Measurements from ENCODE around the gene SATL1. TPM values are rescaled to one million over a fixed set of nuclear protein-coding genes. Genes with fewer than 3 reads are reported as not detected.

SATL1 gene
- total and polyA plus RNA-seq, 9 donors, result 0.02 to 0.10 TPM; not detected in 7

GRCh38 chrX:85114171-85114570 lies 129.4 kb downstream of the SATL1 start:
- Histone ChIP-seq H3K36me3 (no peaks in the 10 kb centered on the region), H3K27ac (no peak overlapping the region), H3K27me3 (no peaks in the 10 kb centered on the region), H3K4me3 (no peak overlapping the region), H3K4me1 (ENCODE audit: insufficient read depth) (no peaks in the 10 kb centered on the region), H3K9me3 (no peaks in the 10 kb centered on the region)
- no peak for TF ChIP-seq EP300 (IDR thresholded peaks at IDR 0.05)
- TF ChIP-seq, protein P1, sequence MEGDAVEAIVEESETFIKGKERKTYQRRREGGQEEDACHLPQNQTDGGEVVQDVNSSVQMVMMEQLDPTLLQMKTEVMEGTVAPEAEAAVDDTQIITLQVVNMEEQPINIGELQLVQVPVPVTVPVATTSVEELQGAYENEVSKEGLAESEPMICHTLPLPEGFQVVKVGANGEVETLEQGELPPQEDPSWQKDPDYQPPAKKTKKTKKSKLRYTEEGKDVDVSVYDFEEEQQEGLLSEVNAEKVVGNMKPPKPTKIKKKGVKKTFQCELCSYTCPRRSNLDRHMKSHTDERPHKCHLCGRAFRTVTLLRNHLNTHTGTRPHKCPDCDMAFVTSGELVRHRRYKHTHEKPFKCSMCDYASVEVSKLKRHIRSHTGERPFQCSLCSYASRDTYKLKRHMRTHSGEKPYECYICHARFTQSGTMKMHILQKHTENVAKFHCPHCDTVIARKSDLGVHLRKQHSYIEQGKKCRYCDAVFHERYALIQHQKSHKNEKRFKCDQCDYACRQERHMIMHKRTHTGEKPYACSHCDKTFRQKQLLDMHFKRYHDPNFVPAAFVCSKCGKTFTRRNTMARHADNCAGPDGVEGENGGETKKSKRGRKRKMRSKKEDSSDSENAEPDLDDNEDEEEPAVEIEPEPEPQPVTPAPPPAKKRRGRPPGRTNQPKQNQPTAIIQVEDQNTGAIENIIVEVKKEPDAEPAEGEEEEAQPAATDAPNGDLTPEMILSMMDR (IDR thresholded peaks at IDR 0.05), result no peak
- TF ChIP-seq POLR2A (IDR thresholded peaks at IDR 0.05), result no peak
- DNase-seq, result no peak
- intact Hi-C loops (cut with DNase I), result no loop called here
- WGBS, 3 donors, result 63 to 72% (median 70%) methylated on average over 3 of the region's 3 CpGs

- no peaks in the 10 kb centered on the region for H3K27me3 ChIP-seq
- intact Hi-C loops (cut with DNase I), result no loop called here
Measured at GRCh38 chrX:85113746-85114145, 129.8 kb downstream of the SATL1 start.

GRCh38 chrX:85112293-85112692 lies 131.3 kb downstream of the SATL1 start:
- no peak for TF ChIP-seq POLR2A (IDR thresholded peaks at IDR 0.05)
- TF ChIP-seq, protein P1 (IDR thresholded peaks at IDR 0.05), result no peak
- no peak for TF ChIP-seq EP300 (IDR thresholded peaks at IDR 0.05)
- intact Hi-C loops (cut with DNase I), result no loop called here
- Histone ChIP-seq H3K4me3 (no peak overlapping the region), H3K27ac (no peak overlapping the region), H3K9me3 (no peaks in the 10 kb centered on the region), H3K27me3 (no peaks in the 10 kb centered on the region), H3K4me1 (ENCODE audit: insufficient read depth) (no peaks in the 10 kb centered on the region), H3K36me3 (no peaks in the 10 kb centered on the region)
- no peak for DNase-seq
- 58 to 66% (median 60%) methylated on average over 9 of the region's 9 CpGs for WGBS, 3 donors

More at GRCh38 chrX:85113746-85114145, 129.8 kb downstream of the SATL1 start:
- Histone ChIP-seq H3K4me3 (no peak overlapping the region), H3K36me3 (no peaks in the 10 kb centered on the region), H3K27ac (no peak overlapping the region), H3K4me1 (ENCODE audit: insufficient read depth) (no peaks in the 10 kb centered on the region), H3K9me3 (no peaks in the 10 kb centered on the region)
- TF ChIP-seq EP300 (IDR thresholded peaks at IDR 0.05) (no peak), POLR2A (IDR thresholded peaks at IDR 0.05) (no peak)
- TF ChIP-seq, protein P1 (IDR thresholded peaks at IDR 0.05), result no peak
- WGBS, 3 donors, result 44 to 56% (median 47%) methylated on average over 2 of the region's 2 CpGs
- DNase-seq, result no peak

- WGBS, 3 donors, result 14 to 23% (median 20%) methylated on average over 2 of the region's 2 CpGs
- H3K36me3 ChIP-seq, result no peaks in the 10 kb centered on the region
- no peaks in the 10 kb centered on the region for H3K4me1 ChIP-seq (ENCODE audit: insufficient read depth)
- H3K4me3 ChIP-seq, result no peak overlapping the region
- no peak for DNase-seq
- intact Hi-C loops (cut with DNase I), result no loop called here
- H3K27ac ChIP-seq, result no peak overlapping the region
- TF ChIP-seq, protein P1 (IDR thresholded peaks at IDR 0.05), result no peak
- TF ChIP-seq EP300 (IDR thresholded peaks at IDR 0.05) (no peak), POLR2A (IDR thresholded peaks at IDR 0.05) (no peak)
- no peaks in the 10 kb centered on the region for H3K27me3 ChIP-seq
- no peaks in the 10 kb centered on the region for H3K9me3 ChIP-seq
Measured at GRCh38 chrX:85111347-85111746, 132.2 kb downstream of the SATL1 start.

All from ovary (tissue), 9 donors.